MM.1S (cell line): ENCODE measurements around the gene LHX4.

ENCODE experiments used
- EZH2 ChIP-seq: fragments of 300-600 bp; sonication (generic); optimal IDR thresholded peaks from 2 replicates; pipeline ENCODE3; 2017; ENCODE audit warnings: low read depth, mild to moderate bottlenecking, antibody characterized with exemption, low read length, mixed read lengths
- TF ChIP-seq, protein P1 (sequence below): fragments of 300-600 bp; sonication (generic); IDR thresholded peaks from 2 replicates; pipeline ENCODE4 v1.5.1; 2016; ENCODE audit warnings: antibody characterized with exemption, low read length, mixed read lengths

DNA sequence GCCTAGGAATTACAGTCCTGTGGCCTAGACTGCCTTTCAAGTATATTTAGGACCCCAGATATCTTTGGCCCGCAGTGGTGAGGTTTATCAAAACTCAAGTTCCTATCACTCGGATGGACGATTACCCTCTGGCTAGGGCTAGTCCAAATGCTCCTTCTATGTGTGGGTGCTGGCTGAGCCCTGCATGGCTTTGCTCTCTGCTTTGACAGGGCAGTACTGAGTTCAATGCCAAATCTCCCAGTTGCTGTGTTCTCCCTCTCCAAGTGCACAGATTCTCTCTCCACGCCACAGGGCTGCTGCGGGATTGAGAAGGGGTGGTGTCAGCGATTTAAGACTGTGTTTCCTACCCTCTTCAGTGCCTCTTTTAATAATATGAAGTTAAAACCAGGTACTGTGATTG, 97.0 kb downstream of the LHX4 start:
- TF ChIP-seq, protein P1, sequence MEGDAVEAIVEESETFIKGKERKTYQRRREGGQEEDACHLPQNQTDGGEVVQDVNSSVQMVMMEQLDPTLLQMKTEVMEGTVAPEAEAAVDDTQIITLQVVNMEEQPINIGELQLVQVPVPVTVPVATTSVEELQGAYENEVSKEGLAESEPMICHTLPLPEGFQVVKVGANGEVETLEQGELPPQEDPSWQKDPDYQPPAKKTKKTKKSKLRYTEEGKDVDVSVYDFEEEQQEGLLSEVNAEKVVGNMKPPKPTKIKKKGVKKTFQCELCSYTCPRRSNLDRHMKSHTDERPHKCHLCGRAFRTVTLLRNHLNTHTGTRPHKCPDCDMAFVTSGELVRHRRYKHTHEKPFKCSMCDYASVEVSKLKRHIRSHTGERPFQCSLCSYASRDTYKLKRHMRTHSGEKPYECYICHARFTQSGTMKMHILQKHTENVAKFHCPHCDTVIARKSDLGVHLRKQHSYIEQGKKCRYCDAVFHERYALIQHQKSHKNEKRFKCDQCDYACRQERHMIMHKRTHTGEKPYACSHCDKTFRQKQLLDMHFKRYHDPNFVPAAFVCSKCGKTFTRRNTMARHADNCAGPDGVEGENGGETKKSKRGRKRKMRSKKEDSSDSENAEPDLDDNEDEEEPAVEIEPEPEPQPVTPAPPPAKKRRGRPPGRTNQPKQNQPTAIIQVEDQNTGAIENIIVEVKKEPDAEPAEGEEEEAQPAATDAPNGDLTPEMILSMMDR = no peak
- no peak for TF ChIP-seq EZH2
